Measurements from ENCODE around the gene CAMK1D.

The CAMK1D gene

DNA sequence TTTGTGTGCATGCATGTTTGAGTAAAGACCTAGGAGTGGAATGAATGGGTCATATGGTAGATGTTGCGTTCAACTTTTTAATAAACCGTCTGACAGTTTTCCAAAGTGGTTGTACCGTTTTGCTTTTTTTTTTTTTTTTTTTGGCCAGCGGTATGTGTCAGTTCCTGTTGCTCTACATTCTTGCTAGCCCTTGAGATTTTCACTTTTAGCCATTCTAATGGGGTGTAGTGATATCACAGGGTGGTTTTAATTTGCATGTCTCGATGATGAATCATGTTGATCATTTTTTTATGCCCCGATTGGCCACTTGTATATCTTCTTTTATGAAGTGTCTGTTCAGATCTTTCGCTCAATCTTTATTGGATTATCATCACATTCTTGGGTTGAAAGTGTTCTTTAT is 320.7 kb downstream of the CAMK1D start:
- no peak for DNase-seq

DNA sequence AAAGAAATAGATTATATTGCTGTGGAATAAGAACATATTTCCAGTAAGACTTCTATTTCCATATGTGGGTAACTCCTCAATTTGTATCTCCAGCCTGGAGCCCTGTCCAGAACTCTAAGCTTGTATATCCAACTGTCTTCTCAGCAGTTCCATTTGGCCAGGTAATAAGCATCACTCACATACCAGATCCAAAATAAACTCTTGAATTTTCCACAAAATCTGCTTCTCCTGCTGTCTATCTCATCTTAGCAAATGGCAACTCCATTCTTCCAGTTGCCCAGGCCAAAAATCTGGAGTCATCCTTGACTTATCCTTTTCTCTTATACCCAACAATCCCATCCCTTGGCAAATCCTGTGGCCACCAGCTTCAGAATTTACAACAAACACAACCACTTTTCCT is 325.8 kb downstream of the CAMK1D start:
- DNase-seq = no peak

DNA sequence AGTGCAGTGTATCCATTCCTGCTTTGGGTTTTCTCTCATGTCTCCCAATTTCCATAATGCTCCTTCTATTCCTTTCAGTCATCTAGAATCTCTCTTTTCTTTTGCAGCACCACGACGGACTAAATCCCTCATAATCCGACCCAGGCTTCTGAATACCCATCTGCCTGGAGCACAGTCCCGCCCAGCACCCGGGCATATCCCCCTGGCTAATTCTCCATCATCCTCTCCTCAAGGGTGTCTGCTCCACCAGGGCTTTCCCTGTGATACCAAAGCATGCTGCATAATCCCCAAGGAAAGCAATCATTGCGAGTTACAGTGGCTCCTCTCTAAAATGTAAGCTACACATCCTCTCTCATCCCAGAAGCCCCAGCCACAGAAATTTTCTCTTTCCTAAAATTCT is 330.3 kb downstream of the CAMK1D start:
- DNase-seq = no peak

DNA sequence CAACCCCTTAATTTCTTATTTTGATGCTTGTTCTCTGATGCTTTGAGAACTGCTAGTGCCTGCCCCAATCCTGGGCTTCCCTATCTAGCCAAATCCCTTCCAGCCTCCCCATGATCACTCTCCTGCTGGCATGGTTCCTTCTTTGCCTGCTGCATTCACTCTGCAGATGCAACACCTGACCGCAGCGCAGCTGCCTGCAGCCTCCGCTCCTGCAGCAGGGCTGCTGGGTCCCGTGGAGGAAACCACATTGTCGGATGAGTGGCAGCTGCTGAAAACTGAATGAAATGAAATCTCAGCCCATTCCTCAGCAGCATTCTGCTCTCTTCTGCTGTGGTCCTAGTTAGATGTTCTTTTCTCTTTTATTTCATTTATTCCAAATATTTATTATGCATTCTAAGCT is 331.9 kb downstream of the CAMK1D start:
- DNase-seq = no peak

DNA sequence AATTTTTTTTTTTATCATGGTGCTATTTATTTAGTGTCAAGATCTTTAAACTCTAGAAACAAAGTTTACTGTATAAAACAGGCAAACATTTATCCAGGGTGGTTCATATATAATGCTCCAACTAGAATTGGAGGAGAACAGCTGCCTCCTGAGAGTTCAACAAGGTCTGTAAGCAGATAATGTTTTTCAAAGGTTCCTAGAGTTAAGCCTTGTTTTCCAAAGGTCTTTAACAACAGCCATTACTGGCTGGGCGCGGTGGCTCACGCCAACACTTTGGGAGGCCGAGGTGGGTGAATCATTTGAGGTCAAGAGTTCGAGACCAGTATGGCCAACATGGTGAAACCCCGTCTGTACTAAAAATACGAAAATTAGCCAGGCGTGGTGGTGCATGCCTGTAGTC is 335.4 kb downstream of the CAMK1D start:
- no peak for DNase-seq

DNA sequence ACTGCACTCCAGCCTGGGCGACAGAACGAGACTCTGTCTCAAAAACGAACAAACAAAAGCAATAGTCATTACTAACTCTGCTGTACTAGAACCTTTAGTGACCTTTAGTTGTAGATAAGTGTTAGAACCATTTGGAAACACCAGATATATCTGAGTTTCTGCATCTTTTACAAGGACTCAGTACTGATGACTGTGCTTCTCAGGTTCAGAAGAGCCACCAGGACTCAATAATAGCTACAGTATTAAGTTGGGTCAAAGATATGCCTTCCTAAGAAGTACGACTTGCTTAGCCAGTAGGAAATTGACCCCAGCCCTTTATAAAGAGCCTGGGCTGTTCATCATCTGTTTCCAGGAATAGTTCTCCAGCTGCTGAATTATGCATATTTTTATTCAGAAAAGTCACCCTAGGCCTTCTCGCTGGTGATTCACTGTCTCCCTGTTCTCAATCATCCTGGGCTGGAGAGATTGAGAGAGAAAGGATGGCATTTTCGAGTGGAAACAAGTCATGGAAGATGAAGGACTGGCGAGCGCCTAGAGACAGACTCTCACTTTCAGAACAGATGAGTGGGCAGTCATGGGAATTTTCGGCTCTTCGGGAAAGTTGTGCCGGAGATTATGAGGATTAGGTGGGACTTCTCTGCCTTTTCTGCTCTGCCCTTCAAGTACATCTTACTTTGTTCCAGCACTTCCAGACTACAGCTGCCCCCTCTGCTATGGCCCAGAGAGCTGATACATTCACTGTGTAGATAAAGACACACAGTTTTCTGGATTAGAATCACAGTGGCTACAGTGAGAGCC is 336.1 kb downstream of the CAMK1D start:
- DNase-seq = no peak

DNA sequence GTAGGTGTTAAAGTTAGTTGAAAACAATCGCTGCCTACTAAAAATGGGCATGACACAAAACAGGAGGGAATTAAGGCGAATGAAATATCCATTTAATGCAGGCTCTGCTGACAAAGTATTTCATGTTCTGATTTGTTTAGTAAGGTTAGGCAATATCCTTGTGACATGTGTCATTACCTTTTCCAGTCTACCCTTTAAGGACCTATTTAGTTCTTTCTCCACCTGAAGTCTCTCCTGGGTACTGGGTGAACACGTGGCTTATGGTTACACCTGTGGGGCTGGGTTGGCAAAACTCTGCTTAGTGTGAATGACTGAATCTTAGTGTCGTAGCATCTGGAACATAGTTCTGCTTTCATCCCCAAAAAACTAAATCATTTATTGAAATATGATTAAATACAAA is 338.6 kb downstream of the CAMK1D start:
- DNase-seq = no peak

DNA sequence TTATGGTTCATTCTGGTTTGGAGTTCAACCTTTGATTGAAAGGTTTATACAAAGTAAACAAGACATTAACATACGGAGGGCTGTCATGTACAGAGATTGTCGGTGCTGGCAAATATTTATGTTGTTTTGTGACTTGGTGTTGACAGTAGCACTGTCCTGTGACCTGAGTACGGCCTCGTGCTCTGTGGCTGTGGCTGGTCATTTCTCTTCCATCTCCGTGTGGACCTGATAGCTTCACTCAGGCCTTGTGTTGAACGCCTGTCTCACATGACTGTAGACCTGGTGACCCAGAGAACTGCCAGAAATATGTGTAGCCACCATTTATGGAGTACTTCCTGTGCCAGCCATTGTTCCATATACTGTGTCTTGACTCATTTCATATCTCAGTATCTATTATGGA is 340.5 kb downstream of the CAMK1D start:
- DNase-seq = peak; percentile 2

DNA sequence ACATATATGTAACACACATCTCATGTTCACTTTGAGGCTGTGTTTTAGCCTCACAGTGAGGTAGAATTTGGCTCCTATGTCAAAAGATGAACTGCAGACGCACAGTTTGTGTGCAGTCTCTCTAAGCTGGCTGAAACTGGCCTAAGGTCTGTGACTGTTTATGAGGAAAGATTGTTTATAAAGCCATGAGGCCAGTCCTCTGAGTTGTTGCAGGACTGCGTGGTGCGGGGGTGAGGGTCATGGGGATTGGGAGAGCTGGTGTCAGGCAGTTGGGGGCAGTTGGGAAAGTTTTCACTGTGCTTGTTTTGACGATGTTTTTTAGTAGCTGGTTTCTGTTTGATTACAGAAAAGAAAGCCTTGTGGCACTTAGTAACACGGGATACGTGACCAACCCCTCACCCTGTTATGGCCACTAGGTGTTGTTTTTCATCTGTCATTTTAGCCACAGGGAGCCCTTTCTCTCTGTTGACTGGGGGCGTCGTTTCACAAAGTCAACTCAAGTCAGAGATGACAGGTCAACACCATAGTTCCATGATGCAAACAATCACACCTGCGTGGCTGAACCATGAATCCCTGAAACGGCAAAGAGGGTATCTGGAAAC is 341.3 kb downstream of the CAMK1D start:
- DNase-seq = peak; percentile 56

DNA sequence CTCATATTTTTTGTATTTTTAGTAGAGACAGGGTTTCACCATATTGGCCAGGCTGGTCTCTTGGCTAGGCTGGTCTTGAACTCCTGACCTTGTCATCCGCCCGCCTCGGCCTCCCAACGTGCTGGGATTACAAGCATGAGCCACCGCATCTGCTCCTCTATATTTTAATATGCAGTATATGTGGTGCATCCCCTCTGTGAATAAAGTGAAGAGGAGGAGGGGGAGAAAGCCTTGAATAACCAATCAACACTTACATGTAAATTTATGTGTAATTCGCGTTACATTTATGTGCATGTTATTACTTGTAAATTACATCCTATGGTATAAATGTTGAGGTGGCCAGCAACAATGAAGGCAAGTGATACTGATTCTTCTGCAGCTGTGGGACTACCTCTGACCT is 342.2 kb downstream of the CAMK1D start:
- DNase-seq = no peak

DNA sequence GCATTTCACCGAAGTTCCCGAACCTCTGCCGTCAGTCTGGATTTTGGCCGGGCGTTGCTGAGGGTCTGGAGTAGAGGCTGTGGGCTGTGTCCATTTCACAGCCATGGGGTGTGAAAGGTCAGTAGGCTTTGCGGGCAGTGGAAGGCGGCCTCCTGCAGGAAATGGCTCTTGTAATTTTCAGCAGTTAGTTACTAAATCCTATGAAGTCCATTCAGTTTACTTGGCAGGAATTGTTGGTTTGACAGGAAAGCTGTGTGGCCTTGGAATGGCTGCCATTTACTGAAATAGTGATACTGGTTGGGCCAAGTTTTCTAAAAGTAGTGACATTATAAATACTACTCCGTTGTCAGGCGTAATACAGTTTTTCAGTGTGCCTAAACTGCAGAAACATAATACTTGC is 348.4 kb downstream of the CAMK1D start:
- DNase-seq = no peak

DNA sequence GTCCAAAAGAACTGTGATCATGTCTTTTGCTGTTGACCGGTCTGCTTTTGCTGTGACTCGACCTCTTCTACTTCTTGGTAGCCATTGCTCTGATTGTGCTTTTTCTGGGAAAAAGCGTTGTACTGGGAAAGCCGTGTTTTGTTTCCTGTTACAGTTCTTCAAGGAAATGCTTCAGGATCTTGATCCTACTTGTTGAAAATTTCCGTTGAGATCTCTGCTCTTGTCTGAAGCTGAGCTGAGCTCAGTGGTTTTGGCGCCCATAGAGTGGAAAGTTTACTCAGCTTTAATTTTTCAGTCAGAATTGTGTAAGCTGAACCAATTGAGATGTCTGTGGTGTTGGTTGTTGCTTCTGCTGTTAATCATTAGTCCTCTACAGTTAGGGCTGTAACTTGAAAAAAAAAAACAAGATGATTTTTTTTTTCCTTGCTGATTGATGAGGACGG is 349.9 kb downstream of the CAMK1D start:
- DNase-seq = no peak

DNA sequence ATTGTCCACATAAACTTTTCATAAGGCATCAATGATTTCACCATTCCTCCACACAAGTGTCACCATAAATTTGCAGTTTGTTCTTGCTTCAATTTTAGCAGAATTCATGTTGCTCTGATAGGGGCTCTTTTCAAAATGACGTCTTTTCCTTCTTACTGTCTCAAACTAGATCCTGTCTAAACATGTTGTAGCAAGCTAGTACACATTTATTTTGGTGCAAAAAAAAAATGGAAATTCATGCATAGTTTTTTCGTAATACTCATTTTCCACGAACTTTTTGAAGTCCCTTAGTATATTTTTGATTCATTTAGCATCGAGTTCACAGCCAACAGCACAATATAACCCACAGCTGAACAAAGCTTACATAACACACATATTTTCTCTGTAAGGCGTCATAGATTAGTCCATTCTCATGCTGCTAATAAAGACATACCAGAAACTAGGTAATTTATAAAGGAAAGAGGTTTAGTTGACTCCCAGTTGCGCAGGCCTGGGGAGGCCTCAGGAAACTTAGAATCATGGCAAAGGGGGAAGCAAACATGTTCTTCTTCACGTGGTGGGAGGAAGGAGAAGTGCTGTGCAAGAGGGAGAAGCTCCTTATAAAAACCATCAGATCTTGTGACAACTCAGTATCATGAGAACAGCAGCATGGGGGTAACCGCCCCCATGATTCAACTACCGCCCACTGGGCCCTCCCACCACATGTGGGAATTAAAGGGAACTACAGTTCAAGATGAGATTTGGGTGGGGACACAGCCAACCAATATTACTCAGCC is 350.6 kb downstream of the CAMK1D start:
- no peak for DNase-seq

DNA sequence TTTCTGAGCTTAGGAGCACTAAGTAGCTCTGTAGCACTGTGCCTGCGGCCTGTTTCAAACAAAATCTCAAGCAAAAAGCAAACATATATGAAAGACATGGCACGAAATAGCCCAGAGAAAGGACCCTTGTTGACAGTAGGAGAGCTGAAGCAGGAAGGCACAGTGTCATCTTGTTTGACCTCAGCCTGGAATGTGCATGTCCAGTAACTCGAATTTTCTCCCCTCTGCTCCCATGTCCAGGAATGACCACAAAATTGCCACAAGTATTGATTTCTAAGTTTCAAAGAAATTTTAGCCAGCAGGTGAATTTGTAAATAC is 351.2 kb downstream of the CAMK1D start:
- DNase-seq = no peak

DNA sequence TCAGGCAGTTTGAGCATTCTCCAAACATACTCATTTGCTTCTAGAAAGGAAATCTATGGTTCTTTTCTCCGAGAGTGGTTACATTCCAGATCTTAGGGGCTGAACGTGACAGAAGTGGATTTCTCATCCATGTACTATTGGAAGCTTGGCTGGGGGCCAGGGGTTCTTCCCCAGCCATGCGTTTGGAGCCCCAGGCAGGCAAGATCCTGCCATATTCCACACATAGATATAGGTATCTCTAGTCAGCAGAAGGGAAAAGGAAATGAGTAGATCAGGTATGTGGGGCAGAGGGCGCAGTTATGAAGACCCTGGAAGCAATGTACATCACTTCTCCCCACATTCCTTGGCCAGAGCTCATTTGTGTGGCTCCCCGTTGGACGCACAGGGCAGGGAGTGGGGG is 352.3 kb downstream of the CAMK1D start:
- DNase-seq = no peak

DNA sequence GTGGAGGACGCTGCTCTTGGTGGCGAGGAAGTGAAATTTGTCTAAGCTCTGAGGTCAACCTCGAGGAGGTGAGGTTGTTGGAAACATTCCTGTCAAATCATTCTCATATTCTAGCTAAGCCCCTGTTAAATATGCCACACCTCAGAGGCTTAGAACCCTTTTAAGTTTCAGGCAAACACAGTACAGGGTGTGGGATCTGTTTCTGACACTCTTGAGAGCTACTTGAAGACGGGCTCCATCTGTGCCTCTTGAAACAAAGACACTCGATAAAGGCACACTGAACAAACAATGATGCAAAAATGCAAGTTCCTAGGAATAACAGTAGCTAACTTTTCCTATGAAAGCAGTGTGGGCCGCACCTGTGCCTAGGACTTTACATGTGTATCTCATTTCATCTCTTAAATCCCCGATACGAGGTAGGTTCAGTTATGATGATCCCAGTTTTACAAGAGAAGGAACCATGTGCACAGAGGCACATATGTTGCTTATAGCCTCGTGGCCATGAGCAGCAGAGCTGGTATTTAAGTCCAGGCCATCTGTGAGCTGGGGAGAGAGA is 352.9 kb downstream of the CAMK1D start:
- no peak for DNase-seq

DNA sequence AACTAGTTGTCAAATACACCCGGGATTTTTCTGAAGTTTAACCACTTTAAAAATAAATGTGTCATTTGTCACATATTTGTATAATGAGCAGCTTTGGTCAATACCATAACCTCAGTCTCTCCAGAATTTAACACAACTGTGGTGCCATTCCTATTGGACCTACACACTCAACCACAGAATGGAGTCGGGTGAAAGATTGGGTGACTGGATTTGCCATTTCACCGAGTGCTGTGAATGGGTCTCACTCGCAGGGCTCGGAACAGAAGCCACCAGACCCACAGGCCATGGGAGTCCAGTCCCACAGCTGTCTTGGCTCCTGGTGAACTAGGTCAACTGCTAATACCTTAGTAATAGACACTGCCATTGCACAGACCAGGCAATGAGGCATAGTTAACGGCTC is 353.8 kb downstream of the CAMK1D start:
- no peak for DNase-seq

DNA sequence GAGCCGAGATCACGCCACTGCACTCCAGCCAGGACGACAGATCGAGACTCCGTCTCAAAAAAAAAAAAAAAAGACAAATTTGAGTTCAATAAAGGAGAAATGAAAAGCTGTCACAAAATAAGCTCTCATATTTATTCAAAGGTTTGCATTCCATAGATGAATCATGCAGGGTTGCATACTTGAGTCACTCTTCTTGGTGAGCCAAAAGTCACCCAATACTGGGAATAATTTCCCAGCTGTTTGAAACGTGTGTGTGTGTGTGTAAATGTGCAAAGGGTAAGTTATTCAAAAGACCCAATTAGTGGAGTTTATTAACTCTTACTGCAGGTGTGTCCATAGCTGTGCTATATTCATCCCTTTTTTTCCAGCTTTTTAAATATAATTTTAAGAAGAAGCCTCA is 354.5 kb downstream of the CAMK1D start:
- DNase-seq = no peak

DNA sequence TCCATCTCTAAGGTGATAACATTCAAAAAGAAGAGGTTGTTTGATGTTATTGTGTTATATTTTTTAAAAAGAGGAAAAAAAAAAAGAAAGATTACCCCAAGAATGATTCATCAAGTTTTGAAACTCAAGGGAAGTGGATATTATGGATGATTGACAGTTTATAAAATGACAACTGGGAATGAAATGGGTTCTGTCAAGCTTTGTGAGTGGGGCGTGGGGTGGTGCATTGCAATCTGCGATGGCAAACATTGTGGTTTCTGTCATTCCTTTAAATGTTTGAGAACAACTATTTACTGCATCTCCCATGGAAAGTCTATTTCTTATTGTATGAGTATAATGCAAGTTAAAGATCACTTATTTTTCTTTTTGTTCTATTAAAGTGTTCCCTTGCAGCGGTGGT is 355.1 kb downstream of the CAMK1D start:
- no peak for DNase-seq

DNA sequence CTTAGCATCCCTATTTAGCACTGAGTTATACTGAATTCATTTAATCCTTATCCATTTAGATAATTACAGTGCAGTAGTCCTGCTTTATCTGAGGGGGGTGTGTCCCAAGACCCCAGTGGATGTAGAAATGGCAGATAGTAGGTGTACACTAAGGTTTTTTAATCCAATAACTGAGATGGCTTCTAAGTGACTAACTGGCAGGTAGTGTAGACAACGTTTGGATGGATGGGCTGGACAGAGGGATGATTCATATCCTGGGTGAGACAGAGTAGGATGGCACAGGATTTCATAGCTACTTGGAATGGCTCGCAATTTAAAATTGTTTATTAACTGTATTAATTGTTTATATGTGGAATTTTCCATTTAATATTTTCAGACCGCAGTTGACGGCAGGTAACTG is 356.6 kb downstream of the CAMK1D start:
- DNase-seq = no peak

DNA sequence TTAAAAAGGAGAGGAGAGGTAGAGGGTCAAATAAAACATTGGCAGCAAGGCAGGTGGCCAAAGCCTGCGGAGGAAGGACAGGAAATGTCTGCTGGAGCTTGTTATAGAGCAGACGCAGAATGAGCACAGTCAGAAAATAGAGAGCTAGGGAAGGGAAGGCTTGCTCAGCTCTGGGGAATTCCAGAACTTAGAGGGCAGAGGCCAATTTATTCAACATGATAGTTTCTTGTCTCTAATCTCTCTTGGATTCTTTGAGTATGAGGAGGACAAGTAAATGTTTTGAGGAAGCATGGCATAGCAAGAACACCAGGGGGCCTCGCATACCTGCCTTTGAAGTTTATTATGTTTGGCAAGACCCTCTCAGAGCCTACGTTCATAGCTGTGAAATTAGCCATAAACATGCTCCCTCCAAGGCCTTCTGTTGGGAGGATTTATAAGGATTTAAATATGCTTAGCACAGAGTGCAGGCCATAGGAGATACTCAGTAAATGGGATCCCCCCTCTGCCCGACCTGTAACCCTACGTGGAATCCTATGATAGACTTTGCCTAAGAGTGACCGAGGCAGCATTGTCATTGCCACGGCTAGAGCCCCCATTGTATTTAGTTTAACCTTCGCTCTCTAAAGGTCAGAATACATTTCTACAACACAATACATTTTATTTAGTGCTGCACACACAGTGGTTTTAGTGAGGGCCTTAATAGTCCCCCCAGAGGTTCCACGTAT is 358.3 kb downstream of the CAMK1D start:
- DNase-seq = no peak

DNA sequence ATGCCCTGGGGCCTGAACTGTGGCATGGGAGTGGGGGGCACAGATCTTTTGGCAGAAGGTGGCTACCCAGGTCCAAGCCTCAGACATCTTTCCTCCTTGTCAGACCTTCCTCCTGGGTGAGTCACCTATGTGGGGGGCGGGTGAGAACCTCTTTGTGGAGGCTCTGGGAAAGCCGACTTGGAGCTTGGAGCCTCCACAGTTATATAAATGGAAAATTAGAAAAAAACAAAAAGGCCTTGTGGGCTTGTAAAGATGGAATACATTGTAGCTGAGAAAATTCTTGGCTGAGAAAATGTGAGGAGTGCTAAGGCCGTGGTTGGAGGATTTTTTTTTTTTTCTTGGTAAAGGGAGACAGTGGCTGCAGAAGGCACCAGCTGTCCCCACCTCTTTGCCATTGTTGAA is 359.7 kb downstream of the CAMK1D start:
- DNase-seq = no peak

DNA sequence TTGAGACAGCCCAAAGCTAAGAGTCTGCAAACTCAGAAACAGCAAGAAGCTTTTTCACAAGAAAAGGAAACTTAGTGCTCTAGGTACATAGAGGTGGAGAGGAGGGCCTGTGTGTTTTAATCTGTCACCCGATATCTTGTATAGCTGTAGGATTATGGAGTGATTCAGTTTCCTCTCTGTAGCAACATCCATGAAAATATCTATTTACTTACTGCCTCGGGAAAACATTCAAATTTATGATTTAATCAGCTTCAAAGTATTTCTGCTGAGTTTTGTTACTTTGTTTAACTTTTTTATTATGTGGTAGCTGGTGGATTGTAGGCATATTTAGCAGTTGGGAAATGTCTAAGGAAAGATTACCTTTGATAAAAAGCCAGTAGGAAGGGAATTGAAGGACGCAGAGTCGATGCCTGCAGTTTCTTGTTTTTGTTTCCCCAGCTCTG is 360.2 kb downstream of the CAMK1D start:
- no peak for DNase-seq
